ENCODE measurements around the gene ACP1. TPM values are rescaled to one million over a fixed set of nuclear protein-coding genes. Genes with fewer than 3 reads are reported as not detected.

ACP1 gene
- total and polyA plus RNA-seq, 9 donors = 59.1 to 89.0 (median 70.8) TPM

DNA sequence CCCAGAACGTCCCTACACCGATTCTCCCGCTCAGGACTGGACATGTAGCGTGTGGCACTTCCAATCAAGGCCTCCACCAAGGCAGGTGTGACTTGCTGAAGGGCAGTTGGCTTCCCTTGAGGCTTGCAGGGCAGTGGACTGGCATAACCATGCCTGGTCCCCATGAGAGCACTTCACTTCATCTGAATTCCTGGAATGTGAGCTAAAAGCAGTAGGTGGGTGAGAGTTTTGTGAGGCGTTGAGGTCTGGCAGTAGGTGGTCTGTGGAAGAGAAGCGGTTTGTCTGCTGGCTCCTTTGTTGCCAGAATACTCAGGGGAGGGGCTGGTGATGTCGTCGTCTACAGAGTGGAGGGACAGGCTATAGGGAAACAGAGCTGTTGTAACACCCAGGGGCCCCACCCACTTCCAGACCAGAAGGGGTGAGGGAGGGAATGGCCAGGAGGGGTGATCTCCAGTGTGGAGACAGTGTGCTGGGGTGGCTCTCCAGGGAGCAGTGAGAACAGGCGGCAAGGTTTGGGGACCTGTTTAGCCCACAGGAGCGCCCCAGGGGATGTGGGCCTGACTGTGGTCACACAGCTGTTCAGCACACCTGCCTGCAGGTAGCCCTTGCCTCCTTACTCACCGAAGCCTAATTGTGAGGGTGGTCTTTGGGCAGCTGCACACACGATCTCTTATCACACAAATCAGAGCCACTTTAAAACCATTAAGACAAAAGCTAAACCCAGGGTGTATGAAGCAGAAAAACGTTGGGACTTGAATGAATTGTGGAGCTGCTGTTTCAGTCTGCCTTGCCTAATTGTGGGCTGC lies 44.6 kb downstream of the ACP1 start:
- no peak for DNase-seq
- WGBS, 3 donors = 54 to 58% (median 58%) methylated on average over 13 of the region's 13 CpGs
- TF ChIP-seq CTCF (IDR thresholded peaks at IDR 0.05) = no peak
- TF ChIP-seq POLR2A (IDR thresholded peaks at IDR 0.05) = no peak
- TF ChIP-seq EP300 (IDR thresholded peaks at IDR 0.05) = no peak

GRCh38 chr2:309954-310510 lies 45.3 kb downstream of the ACP1 start:
- H3K4me3 ChIP-seq = no peak overlapping the region
- intact Hi-C loops (cut with DNase I) = no loop called here
- no peak for DNase-seq
- no peak overlapping the region for H3K27ac ChIP-seq
- 72 to 76% (median 75%) methylated on average over 10 of the region's 10 CpGs for WGBS, 3 donors
- no peaks in the 10 kb centered on the region for H3K9me3 ChIP-seq
- no peaks in the 10 kb centered on the region for H3K36me3 ChIP-seq
- H3K4me1 ChIP-seq (ENCODE audit: insufficient read depth) = no peaks in the 10 kb centered on the region
- TF ChIP-seq POLR2A (IDR thresholded peaks at IDR 0.05) = no peak
- no peak for TF ChIP-seq EP300 (IDR thresholded peaks at IDR 0.05)
- TF ChIP-seq CTCF (IDR thresholded peaks at IDR 0.05) = no peak
- H3K27me3 ChIP-seq = no peaks in the 10 kb centered on the region

More for the DNA sequence above, 44.6 kb downstream of the ACP1 start:
- no peak overlapping the region for H3K27ac ChIP-seq
- H3K4me3 ChIP-seq = no peak overlapping the region
- intact Hi-C loops (cut with DNase I) = no loop called here
- no peaks in the 10 kb centered on the region for H3K9me3 ChIP-seq
- H3K27me3 ChIP-seq = no peaks in the 10 kb centered on the region
- H3K36me3 ChIP-seq = no peaks in the 10 kb centered on the region
- no peaks in the 10 kb centered on the region for H3K4me1 ChIP-seq (ENCODE audit: insufficient read depth)

DNA sequence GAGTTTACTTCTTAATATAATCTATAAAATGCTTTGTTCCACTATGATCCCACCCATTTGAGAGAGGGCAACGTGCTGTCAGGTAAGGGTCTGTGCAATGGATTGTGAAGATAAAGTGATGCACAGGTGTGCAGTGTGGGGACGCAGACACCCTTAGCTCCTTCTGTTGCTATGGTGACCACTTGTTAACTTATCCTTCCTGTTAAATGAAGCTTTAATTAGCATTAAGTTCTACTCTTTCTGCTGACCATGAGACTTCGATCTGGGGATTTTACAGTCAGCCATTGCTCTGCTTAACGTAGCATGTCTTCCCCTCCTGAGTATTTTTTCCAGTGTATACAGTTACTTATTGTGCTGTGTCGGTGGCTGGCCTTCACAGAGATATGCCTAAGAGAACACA lies 46.2 kb downstream of the ACP1 start:
- Histone ChIP-seq H3K36me3 (no peaks in the 10 kb centered on the region), H3K9me3 (no peaks in the 10 kb centered on the region), H3K27me3 (no peaks in the 10 kb centered on the region), H3K27ac (no peak overlapping the region), H3K4me3 (no peak overlapping the region), H3K4me1 (ENCODE audit: insufficient read depth) (no peaks in the 10 kb centered on the region)
- TF ChIP-seq CTCF (IDR thresholded peaks at IDR 0.05) (no peak), POLR2A (IDR thresholded peaks at IDR 0.05) (no peak), EP300 (IDR thresholded peaks at IDR 0.05) (no peak)
- intact Hi-C loops (cut with DNase I) = no loop called here
- 74 to 81% (median 78%) methylated on average over 5 of the region's 5 CpGs for WGBS, 3 donors
- no peak for DNase-seq

DNA sequence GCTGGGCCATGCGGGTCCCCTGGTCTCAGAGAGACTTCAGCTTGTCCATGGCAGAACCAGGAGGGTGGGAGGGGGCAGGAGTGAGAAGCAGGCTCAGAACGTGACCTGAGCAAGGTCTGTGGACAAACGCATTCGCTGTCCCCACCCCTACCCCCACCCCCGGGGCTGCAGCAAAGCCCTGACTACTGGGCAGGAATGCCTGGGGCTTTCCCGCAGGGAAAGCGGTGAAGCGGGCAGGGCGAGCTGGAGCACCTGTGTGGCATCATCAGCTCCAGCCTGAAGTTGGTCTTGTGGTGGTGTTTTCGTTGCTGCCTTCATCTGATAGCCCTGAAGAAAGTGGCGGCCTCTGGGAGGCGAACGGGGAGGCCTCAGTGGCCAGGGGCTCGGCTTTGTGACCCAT lies 49.2 kb downstream of the ACP1 start:
- no peak for TF ChIP-seq EP300 (IDR thresholded peaks at IDR 0.05)
- TF ChIP-seq POLR2A (IDR thresholded peaks at IDR 0.05) = no peak
- no peak for TF ChIP-seq CTCF (IDR thresholded peaks at IDR 0.05)
- Histone ChIP-seq H3K27me3 (no peaks in the 10 kb centered on the region), H3K36me3 (no peaks in the 10 kb centered on the region), H3K9me3 (no peaks in the 10 kb centered on the region), H3K4me1 (ENCODE audit: insufficient read depth) (no peaks in the 10 kb centered on the region), H3K27ac (no peak overlapping the region), H3K4me3 (no peak overlapping the region)
- 74 to 81% (median 76%) methylated on average over 14 of the region's 14 CpGs for WGBS, 3 donors
- intact Hi-C loops (cut with DNase I) = no loop called here
- DNase-seq = no peak
